ENCODE measurements around the gene MKRN1.

- TF ChIP-seq CTCF (conservative IDR thresholded peaks at IDR 0.05; ENCODE audit: low read depth, low read length) (no peak), RAD21 (IDR thresholded peaks at IDR 0.05; ENCODE audit: low read length) (no peak), POLR2A (IDR thresholded peaks at IDR 0.05; ENCODE audit: low read depth, low read length) (no peak), USF2 (IDR thresholded peaks at IDR 0.05; ENCODE audit: low read depth, low read length) (no peak), CEBPB (IDR thresholded peaks at IDR 0.05; ENCODE audit: low read depth, low read length) (no peak), RCOR1 (IDR thresholded peaks at IDR 0.05; ENCODE audit: insufficient replicate concordance, low read length) (no peak)
Measured at GRCh38 chr7:140484479-140484878, 5.2 kb upstream of the MKRN1 start.

Data from IMR-90 (cell line).